Measurements from ENCODE around the gene ADNP. TPM values are rescaled to one million over a fixed set of nuclear protein-coding genes. Genes with fewer than 3 reads are reported as not detected.

Gene ADNP
- total and polyA plus RNA-seq, 2 of the 13 experiments (the other 11 are each of a cell fraction or from before 2014, with no cell fraction given), result 21.0 to 21.5 TPM

GRCh38 chr20:50848846-50849673 is 82.2 kb downstream of the ADNP start (continued):
- TF ChIP-seq CHD4 (IDR thresholded peaks at IDR 0.05; ENCODE audit: borderline replicate concordance, low read length) (no peak), ZNF768 (CRISPR knock-in tag; IDR thresholded peaks at IDR 0.05) (0 out of 2 replicates have a peak, but pooled peaks have one; percentile 3), ZNF281 (CRISPR knock-in tag; IDR thresholded peaks at IDR 0.05; ENCODE audit: borderline replicate concordance) (no peak), KDM5B (CRISPR knock-in tag; IDR thresholded peaks at IDR 0.05; ENCODE audit: borderline replicate concordance) (peak; percentile 68; the same call in 1 of the 2 replicates), TBX3 (IDR thresholded peaks at IDR 0.05; ENCODE audit: borderline replicate concordance) (peak; percentile 4; the same call in 1 of the 2 replicates), ZFP91 (CRISPR knock-in tag; IDR thresholded peaks at IDR 0.05; ENCODE audit: borderline replicate concordance) (0 out of 2 replicates have a peak, but pooled peaks have one; percentile 24), ZNF530 (CRISPR knock-in tag; IDR thresholded peaks at IDR 0.05; ENCODE audit: low read depth) (no peak), ASH2L (IDR thresholded peaks at IDR 0.05; ENCODE audit: insufficient read length, low read depth, low read length) (no peak), KLF9 (CRISPR knock-in tag; IDR thresholded peaks at IDR 0.05; ENCODE audit: low read depth) (no peak), KAT8 (CRISPR knock-in tag; IDR thresholded peaks at IDR 0.05) (0 out of 2 replicates have a peak, but pooled peaks have one; percentile 27), ETV5 (CRISPR knock-in tag; IDR thresholded peaks at IDR 0.05; ENCODE audit: borderline replicate concordance) (peak; percentile 27; the same call in 1 of the 2 replicates), GLI4 (CRISPR knock-in tag; IDR thresholded peaks at IDR 0.05; ENCODE audit: borderline replicate concordance) (no peak), CEBPB (IDR thresholded peaks at IDR 0.05; ENCODE audit: borderline replicate concordance, low read depth, low read length) (no peak), MXD1 (CRISPR knock-in tag; IDR thresholded peaks at IDR 0.05) (peak; percentile 65; the same call in 1 of the 2 replicates), GTF3A (CRISPR knock-in tag; conservative IDR thresholded peaks at IDR 0.05) (no peak), HIC2 (CRISPR knock-in tag; IDR thresholded peaks at IDR 0.05; ENCODE audit: low read depth) (0 out of 2 replicates have a peak, but pooled peaks have one; percentile 56)

Data from HepG2 (cell line).